ENCODE measurements around the gene SEC11C. TPM values are rescaled to one million over a fixed set of nuclear protein-coding genes. Genes with fewer than 3 reads are reported as not detected.

The SEC11C gene
- total RNA-seq, 2 donors from 2014 or later = 41.8 to 77.1 TPM

DNA sequence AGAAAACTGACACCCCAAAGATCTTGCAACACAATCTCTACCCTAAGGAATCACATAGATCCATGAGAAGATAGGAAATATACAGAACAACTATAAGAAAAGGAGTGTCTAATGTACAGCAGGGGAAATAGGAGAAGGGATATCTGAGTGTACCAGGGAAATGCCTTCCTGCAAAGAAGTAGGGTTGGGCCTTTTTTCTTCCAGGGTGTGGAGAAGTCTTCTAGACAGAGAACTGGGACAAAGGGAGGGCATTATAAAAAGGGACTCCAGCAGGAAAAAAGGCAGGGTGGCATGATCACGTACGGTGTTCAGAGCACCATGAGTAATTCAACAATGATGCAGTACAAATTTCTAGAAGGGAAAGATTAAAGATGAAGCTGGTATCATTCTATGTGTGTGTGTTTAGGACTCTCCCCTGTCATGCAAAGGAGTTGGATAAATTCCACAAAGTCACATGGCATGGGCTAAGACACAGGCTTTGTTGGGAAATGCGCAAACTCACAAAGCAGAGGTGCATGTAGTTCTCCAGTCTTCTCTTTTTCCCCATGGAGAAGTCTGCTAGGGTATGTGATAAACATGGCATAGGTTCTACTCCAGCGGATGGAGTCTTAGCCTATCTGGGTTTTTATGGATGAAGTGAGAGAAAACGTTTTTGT, 6.7 kb upstream of the SEC11C start:
- intact Hi-C loops (cut with DNase I) = no loop called here
- H3K4me3 ChIP-seq = no peak overlapping the region
- no peaks in the 10 kb centered on the region for H3K36me3 ChIP-seq (replicated peaks in 1 of 2; ENCODE audit: insufficient read depth in 1 of 2, low read depth in 2 of 2)
- no peaks in the 10 kb centered on the region for H3K9me3 ChIP-seq
- no peak overlapping the region for H3K27ac ChIP-seq
- WGBS, 2 donors = 71 to 81% methylated on average over 5 of the region's 5 CpGs
- no peak for DNase-seq
- no peak for ATAC-seq
- no peaks in the 10 kb centered on the region for H3K27me3 ChIP-seq
- no peak for TF ChIP-seq POLR2A (IDR thresholded peaks at IDR 0.05)
- TF ChIP-seq, protein P1, sequence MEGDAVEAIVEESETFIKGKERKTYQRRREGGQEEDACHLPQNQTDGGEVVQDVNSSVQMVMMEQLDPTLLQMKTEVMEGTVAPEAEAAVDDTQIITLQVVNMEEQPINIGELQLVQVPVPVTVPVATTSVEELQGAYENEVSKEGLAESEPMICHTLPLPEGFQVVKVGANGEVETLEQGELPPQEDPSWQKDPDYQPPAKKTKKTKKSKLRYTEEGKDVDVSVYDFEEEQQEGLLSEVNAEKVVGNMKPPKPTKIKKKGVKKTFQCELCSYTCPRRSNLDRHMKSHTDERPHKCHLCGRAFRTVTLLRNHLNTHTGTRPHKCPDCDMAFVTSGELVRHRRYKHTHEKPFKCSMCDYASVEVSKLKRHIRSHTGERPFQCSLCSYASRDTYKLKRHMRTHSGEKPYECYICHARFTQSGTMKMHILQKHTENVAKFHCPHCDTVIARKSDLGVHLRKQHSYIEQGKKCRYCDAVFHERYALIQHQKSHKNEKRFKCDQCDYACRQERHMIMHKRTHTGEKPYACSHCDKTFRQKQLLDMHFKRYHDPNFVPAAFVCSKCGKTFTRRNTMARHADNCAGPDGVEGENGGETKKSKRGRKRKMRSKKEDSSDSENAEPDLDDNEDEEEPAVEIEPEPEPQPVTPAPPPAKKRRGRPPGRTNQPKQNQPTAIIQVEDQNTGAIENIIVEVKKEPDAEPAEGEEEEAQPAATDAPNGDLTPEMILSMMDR (IDR thresholded peaks at IDR 0.05) = no peak
- no peaks in the 10 kb centered on the region for H3K4me1 ChIP-seq

DNA sequence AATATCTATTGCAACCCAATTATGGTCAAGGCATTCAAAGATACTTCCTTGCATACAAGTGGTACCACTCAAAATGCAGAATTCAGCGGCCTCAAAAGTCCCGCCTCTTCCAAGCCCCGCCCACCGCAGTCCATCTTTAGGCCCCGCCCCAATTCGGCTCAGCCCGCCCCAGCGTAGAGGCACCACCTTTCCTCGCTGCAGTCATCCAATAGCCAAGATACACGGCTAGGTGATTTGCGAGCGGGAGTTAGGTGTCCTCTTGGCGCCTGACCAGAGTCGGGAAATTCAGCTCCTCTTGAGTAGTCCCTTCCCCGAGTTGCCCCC, 431 bp upstream of the SEC11C start:
- no peaks in the 10 kb centered on the region for H3K9me3 ChIP-seq
- intact Hi-C loops (cut with DNase I) = no loop called here
- 0% methylated on average over 6 to 15 of the region's 15 CpGs for WGBS, 2 donors

DNA sequence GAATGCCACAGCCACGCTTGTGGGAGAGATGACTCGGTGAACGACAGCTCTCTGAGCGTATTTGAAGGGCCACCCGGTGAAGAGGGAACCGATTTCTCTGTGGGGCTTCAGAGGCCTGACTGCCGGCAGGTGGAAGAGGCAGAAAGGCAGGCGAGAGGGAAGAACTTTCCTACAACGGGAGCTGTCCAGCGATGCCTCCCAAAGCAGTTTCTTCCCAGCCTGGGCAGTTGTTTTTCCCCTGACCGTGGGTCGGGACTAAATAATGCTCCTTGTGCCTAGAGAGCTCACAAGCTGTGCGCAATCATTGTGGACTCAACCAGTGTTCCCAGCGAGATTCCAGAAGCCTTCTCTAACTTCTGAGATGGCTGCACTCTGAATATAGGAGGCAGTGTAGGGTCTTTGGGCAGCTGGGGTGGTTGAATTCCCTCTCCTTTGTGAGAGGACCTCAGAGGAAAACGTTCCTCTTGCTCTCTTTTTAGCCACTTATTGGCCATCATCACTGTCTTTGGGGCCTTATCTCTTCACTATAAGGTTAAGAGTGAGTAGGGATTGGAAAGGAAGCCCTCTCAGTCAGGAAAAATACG, 710 bp downstream of the SEC11C start:
- H3K27ac ChIP-seq = peak overlapping the region; percentile 75 to 97 (median 93)
- TF ChIP-seq, protein P1 (IDR thresholded peaks at IDR 0.05) = peak in 1 of 7 experiments; percentile 12
- TF ChIP-seq POLR2A (IDR thresholded peaks at IDR 0.05) = no peak
- peak; percentile 6 for ATAC-seq

More for the DNA sequence above, 431 bp upstream of the SEC11C start:
- Histone ChIP-seq H3K4me3 (peak overlapping the region; percentile 84 to 98), H3K36me3 (replicated peaks in 1 of 2; ENCODE audit: insufficient read depth in 1 of 2, low read depth in 2 of 2) (no peaks in the 10 kb centered on the region), H3K27me3 (no peaks in the 10 kb centered on the region), H3K4me1 (peaks cover 28% of the 10 kb centered on the region), H3K27ac (peak overlapping the region; percentile 75 to 97 (median 93))
- TF ChIP-seq POLR2A (IDR thresholded peaks at IDR 0.05) = no peak
- TF ChIP-seq, protein P1 (IDR thresholded peaks at IDR 0.05) = no peak
- peak; percentile 91 to 95 (median 94) for DNase-seq
- peak; percentile 92 for ATAC-seq

GRCh38 chr18:59141294-59142068, 1.8 kb downstream of the SEC11C start:
- Histone ChIP-seq H3K27ac (peak overlapping the region in 2 of 4 donors; percentile 19 to 94), H3K9me3 (no peaks in the 10 kb centered on the region), H3K4me1 (peaks cover 28% of the 10 kb centered on the region), H3K4me3 (no peak overlapping the region), H3K27me3 (no peaks in the 10 kb centered on the region), H3K36me3 (replicated peaks in 1 of 2; ENCODE audit: insufficient read depth in 1 of 2, low read depth in 2 of 2) (no peaks in the 10 kb centered on the region)
- ATAC-seq (no peak), DNase-seq (no peak)
- peak in 1 of 3 donors; percentile 13 for TF ChIP-seq POLR2A (IDR thresholded peaks at IDR 0.05)
- TF ChIP-seq, protein P1 (IDR thresholded peaks at IDR 0.05) = no peak
- intact Hi-C loops (cut with DNase I) = no loop called here
- WGBS, 2 donors = 14% methylated on average over 1 of the region's 1 CpG

More for the DNA sequence above, 710 bp downstream of the SEC11C start:
- H3K4me1 ChIP-seq = peaks cover 28% of the 10 kb centered on the region
- intact Hi-C loops (cut with DNase I) = no loop called here
- no peaks in the 10 kb centered on the region for H3K36me3 ChIP-seq (replicated peaks in 1 of 2; ENCODE audit: insufficient read depth in 1 of 2, low read depth in 2 of 2)
- no peaks in the 10 kb centered on the region for H3K9me3 ChIP-seq
- no peaks in the 10 kb centered on the region for H3K27me3 ChIP-seq
- DNase-seq = peak; percentile 20 to 35 (median 30)
- peak overlapping the region; percentile 84 to 98 for H3K4me3 ChIP-seq
- WGBS, 2 donors = 2% methylated on average over 16 of the region's 16 CpGs

Measured in body of pancreas (tissue), 4 donors.